Stimulated activated CD8-positive, alpha-beta memory T cell treated with anti-CD3 and anti-CD28 coated beads, Interleukin-4, amount 100 ng/mL, for 4 hours (primary cell): ENCODE measurements around the gene NTRK1.
A peak's percentile ranks its signal among the peaks of the same experiment; 100 is the strongest.
"Not testable (repeated sequence)": the region's sequence is repeated elsewhere in the genome, so short reads cannot be mapped to it uniquely, and the experiment has no call there.

ENCODE experiments used
- DNase-seq, 2 donors: peaks; one replicate each; pipeline ENCODE4 v3.0.0-alpha.2; 2020; ENCODE audit warnings: low read depth in 2 of 2, low spot score in 1 of 2

NTRK1 gene

DNA sequence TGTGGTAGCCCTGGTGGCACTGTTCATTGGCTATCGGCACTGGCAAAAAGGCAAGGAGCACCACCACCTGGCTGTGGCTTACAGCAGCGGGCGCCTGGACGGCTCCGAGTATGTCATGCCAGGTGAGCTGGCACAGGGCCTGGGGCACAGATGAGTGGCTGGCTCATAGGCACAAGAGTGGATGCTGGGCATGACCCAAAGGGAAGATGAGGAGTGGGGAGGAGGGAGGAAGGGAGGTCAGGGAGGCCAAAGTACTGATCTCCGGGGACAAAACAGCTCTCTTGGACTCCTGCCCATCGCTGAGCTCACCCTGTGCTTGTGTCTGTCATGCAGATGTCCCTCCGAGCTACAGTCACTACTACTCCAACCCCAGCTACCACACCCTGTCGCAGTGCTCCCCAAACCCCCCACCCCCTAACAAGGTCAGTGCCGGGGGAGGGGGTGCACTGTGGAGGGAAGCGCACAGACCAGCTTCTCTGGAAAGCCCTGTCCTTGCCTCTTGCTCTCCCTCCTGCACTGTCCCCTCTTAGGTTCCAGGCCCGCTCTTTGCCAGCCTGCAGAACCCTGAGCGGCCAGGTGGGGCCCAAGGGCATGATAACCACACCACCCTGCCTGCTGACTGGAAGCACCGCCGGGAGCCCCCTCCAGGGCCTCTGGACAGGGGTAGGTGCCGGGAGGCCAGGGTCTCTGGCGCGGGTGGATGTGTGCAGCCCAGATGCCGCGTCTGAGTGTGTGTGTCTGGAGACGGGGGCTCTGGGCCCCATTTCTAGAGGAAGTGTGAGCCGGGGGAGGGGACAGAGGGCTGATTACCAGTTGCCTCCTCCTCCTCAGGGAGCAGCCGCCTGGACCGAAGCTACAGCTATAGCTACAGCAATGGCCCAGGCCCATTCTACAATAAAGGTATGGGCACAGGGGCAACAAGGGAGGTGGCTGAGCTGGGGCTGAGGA lies 52.5 kb downstream of the NTRK1 start:
- no peak for DNase-seq

DNA sequence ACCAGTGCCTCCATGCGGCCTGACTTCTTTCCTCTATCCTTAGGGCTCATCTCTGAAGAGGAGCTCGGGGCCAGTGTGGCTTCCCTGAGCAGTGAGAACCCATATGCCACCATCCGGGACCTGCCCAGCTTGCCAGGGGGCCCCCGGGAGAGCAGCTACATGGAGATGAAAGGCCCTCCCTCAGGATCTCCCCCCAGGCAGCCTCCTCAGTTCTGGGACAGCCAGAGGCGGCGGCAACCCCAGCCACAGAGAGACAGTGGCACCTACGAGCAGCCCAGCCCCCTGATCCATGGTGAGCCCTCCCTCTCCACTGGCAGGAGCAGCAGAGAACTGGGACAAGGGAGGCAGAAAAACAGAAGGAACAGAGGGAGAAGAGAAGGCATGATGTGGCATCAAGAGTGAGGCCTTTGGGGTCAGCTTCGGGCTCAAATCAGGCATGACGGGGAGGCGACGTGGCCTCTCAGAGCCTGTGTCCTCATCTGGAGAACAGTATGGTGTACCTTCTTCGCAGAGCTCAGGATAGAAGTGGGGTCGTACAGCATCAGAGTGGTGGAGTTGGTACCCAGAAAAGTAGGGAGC lies 53.2 kb downstream of the NTRK1 start:
- DNase-seq = no peak

DNA sequence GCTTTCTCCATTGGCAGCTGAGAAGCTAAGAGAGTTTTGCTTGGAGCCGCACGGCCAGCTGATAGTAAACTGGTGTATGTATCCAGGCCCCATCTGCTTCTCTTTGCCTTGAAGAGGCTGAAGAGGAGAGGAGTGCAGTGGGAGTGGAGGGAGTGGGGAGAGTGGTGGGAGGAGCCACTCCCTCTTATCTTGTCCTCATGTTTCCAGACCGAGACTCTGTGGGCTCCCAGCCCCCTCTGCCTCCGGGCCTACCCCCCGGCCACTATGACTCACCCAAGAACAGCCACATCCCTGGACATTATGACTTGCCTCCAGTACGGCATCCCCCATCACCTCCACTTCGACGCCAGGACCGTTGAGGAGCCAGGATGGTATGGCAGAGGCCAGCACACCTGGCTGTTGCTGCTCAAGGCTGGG lies 53.8 kb downstream of the NTRK1 start:
- no peak for DNase-seq

DNA sequence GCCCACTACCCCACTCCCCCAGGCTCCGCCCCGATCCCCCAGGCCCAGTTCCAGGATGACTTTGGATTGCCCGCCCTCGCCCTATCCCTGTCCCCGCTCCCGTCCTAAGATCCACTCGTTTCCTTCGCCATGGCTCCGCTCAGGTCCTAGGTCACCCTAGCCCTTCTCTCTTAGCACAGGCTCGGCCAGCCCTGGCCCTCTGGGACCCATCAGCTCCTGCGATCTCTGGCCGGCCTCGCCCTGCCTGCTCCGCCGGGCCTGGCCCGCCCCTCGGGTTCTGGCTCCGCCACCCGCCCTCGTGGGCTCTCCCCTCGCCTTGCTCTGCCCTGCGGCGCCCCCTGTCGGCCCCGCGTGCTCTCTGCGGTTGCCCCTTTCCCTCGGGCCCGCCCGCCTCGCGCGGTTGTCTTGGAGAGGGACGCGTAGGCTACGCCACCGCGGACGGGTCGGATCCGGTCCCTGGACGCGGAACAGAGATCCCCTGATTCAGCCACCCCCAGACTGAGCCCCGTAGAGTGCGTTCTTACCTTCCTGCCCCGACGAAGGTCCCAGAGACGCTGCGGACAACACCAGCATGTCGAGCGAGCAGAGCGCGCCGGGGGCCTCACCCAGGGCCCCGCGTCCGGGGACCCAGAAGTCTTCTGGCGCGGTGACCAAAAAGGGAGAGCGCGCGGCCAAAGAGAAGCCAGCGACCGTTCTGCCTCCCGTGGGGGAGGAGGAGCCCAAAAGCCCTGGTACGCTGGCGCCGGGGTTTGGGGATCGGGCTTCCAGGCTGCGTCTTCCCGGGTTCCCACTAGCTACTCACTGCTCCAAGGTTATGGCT lies 59.8 kb downstream of the NTRK1 start, which contains the start of gene LRRC71:
Gene LRRC71, plus strand, starts transcription at position 400 of the 820 bp plus-strand sequence. Its CDS starts 172 bp downstream, at position 572.
- DNase-seq = peak in 1 of 2 donors; percentile 17

DNA sequence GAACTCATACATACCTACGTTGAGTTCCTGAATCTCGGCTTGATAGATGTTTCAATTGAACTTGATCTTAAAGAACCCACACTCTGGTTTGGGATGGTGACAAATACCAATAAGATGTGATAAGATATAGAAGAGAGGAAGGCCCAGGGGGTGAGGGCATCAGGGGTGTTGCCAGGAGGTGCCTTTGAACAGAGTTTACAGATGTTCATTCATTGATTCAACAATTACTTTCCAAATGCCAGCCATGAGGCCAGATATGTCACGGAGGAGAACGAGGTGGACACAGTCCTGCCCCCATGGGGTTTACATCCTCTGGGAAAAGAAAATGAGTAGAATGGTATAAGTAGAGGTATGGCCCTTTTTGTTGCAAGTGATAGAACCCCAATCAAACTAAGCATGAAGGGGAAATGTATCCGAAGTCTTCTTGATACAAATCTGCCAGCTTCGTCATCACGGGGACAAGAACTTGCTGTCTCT lies 60.4 kb downstream of the NTRK1 start:
- no peak for DNase-seq

DNA sequence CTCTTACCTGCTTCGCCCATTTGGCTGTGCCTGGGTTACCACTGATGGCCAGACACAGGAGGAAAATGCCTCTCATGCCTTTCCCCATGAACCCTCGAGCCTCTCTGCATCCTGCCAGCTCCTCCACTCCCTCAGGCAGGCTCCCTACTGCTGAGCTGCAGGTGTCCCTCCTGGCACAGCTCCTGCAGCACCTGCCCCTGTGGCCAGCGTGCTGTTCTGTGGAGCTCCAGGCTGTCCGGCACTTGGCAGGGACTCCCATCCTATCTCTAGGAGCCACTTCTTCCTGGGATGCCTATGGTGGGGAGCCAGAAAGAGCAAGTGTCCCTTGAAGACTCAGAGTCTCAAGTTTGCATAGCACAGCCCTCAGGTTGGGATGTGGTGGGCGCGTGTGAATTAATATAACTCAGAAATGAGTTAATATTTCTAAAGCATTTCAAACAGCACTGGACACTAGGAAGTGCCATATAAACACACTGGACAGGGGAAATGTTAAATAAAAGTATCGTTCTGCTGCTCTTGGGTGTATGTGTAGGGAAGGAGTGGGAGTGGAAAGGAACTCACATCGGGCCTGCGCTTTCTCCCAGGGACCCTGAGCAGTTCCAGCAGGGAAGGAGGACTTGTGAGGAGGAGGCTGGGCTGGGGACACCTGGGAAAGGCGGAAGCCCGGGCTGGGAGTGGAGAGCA lies 62.5 kb downstream of the NTRK1 start:
- DNase-seq = no peak

DNA sequence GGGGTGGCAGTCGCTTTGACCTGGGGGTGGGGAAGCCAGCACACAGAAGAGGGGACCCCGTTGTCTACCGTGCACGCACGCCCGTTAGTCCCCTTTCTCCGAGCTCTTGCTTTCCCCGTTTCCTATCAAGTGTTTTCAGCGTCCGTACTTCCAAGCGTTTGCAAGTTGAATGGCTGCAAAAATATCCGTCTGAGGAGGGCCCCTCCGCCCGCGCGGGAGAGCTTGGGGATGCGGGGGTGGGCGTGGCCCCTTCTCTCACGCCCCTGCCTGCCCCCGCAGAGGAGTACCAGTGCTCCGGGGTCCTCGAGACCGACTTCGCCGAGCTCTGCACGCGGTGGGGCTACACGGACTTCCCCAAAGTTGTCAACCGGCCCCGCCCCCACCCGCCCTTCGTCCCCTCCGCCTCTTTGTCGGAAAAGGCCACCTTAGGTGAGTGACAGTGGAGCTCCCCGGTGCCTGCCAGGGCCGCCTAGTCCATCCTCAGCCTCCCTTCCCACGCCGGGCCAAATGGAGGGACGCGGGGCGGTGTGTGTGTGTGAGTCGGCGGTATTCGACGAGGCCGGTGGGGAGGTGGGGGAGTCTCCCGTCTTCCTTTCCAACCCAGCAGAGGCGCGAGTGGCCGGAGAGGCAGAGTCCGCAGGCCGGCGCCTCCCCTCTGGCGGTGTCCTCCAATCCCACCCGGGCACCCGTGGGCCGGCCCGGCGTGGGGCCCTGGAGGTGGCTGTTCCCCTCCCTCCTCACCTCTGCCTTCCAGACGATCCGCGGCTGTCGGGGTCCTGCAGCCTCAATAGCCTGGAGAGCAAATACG lies 63.2 kb downstream of the NTRK1 start:
- DNase-seq = no peak

DNA sequence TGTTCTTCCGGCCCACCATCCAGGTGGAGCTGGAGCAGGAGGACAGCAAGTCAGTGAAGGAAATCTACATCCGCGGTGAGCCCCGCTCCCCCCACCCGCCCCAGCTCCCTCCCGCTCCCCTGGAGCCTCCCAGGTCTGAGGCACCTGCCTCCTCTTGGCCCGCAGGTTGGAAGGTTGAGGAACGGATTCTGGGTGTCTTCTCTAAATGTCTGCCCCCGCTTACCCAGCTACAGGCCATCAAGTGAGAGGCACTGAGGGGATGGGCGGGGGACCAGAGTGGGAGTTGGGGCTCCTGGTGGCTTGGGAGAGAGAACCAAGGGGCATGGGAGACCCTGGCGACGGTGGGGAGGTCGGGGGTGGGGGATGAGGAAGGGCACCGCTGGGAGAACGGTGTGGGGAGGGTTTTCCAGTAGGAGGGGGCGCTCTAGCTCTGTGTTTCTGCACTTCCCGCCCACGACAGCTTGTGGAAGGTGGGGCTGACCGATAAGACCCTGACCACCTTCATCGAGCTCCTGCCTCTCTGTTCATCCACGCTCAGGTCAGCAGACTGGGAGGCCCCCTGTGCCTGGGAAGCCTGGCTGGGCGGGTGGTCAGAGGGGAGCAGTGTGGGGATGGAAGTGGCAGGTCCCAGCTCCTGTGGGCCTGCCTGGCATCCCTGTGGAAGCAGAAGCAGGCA lies 64.0 kb downstream of the NTRK1 start:
- DNase-seq = no peak

DNA sequence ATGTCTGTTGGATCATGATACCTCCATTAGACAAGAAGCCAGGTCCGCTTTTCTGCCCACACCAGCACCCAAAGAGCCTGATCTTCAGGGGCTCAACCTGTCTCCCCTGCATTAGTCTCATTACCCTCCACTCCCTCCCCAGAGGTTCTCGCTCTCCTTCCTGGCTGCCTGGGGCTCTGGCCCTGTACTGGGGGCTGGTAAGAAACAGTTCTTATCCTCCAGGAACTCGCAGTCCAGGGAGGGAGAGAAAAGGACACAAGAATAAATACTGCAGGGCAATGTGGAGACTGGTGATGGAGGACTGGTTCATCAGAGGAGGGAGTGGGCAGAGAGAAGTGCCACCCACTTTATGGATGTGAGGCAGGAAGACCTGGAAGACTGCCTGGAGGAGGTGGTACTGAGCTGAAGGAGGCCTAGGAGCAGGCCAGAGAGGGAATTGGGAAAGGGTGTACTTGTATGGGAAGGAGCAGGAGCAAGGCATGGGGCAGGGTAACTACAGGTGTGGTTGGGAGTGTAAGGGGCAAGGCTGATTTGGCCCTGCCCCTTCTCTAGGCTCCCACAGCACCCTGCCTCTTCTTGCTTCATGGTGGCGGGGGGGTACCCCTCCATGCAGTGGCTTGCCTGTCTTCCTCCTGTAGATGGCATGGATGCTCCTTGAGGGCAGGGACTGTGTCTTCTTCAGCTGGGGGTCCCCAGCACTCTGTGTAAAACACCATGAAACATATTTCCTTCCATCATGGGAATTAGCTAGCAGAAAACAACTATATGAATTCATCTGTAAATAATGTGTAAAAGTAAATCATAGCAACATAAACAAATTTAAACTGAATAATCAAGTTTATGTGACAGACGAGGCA lies 64.7 kb downstream of the NTRK1 start:
- no peak for DNase-seq

DNA sequence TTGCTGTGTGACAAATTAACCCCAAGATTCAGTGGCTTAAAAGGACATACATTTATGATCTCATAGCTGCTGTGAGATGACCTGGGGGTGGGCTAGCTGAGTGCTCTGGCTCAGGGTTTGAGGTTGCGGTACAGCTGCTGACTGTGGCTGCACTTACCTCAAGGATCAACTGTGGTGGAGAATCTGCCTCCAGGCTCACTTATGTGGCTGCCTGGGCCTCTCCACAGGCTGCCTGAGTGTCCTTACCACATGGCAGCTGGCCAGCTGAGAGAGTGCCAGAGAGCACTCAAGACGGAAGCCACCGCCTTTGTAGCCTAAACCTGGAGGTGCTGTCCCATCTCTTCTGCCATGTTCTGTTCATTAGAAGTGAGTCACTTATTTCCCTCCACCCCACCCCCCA lies 65.5 kb downstream of the NTRK1 start:
- DNase-seq = peak in 1 of 2 donors; percentile 5

DNA sequence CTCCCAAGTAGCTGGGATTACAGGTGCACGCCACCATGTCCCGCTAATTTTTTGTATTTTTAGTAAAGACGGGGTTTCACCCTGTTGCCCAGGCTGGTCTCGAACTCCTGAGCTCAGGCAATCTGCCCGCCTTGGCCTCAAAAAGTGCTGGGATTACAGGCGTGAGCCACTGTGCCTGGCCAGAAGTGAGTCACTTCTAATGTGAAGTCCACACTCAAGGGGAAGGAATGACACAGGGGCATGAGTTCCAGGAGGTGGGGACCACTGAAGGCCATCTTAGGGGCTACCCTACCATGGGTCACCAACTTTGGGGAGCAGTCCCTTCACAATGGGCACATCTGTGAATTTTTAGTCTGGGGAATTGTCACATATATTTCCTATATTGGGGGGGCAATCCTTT lies 66.0 kb downstream of the NTRK1 start:
- DNase-seq = not testable (repeated sequence)

DNA sequence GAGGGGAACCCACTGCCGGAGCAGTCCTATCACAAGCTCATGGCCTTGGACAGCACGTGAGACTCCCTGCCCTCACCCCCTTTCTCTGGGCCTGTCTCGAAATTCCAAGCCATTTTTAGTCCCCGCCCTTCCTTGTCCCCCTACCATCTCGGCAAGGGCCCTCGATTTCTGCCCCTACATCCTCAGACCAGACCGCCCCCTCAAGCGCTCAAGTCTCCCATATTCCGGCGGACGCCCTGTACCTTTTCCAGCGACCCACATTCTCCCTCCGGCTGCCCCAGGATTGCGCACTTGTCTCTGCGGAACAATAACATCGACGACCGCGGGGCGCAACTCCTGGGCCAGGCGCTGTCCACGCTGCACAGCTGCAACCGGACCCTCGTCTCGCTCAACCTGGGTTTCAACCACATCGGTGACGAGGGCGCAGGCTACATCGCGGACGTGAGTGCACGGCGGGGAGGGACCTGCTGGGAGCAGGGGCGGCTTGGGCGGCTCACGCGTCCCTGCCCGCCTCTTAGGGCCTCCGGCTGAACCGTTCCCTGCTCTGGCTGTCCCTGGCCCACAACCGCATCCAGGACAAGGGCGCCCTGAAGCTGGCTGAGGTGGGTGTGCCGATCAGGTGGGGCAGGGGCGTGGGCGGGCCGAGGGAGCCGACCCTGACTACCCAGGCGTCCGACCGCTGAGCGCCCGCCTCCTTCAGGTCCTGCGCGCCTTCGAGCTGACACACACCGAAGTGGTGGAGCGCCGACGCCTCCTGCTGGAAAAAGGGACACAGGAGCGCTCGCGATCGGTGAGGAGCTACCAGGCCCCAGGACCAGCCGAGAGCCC lies 66.8 kb downstream of the NTRK1 start:
- DNase-seq = peak; percentile 21 to 35

DNA sequence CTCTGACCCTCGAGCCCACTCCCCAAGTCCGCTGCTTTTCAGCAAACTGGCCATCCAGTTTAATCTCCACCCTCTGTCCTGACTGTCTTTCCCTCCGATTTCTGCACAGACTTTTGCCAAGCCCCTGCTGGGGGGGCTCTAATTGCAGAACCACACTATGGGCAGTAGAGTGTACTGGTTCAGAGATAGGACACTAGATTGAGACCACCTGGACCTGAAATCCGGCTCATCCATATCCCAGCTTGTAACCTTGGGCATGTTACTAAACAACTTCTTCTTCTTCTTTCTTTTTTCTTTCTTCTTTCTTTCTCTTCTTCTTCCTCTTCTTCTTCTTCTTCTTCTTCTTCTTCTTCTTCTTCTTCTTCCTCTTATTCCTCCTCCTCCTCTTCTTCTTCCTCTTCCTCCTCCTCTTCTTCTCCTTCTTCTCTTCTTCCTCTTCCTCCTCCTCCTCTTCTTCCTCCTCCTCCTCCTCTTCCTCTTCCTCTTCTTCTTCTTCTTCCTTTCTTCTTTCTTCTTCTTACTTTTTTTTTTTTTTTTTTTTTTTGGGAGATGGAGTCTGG lies 67.5 kb downstream of the NTRK1 start:
- DNase-seq = no peak

DNA sequence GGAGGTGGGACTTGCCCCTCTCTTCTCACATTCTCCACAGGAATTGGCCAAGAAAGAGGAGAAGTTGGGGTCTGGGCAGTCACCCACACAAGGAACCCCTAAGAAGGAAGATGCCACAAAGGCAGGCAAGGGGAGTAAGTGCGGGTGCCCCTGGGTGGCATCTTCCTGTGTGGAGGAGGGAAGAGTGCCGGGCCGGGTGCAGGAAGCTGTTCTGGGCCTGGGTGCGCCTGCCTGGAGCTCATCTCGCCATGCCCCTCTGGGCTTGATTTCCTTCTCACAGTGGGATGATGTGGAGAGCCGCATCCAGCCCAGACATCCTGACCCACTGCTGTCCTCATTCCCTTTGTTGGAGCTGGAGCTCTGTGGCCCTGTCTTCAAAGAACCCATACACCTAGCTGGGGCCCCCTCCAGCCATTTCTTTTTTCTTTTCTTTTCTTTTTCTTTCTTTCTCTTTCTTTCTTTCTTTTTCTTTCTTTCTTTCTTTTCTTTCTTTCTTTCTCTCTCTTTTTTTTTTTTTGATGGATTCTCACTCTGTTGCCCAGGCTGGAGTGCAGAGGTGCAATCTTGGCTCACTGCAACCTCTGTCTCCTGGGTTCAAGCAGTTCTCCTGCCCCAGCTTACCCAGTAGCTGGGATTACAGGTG lies 69.1 kb downstream of the NTRK1 start:
- DNase-seq = no peak

DNA sequence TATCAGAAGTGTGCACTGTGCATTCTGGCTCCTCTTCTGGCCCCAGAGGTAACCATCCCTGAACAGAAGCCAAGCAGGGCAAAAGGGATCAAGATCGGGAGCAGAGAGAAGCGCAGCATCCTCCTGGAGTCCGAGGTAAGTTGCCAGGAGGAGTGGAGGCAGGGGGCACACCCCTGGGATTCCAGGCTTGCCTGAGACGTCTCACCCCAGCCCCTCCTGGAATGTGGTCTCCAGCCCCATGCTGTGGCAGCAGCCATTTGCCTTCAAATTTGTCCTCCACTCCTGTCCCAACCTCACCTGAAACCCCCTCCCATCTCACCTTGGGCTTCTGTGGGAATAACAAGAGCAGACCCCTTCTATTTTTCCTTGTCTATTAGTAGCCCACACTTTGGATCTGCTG lies 69.8 kb downstream of the NTRK1 start:
- no peak for DNase-seq
